RWPE2 (cell line): ENCODE data around the gene MRPL37.

Experiments used
- ATAC-seq: fragments of 200-7000 bp; cut with Tn5 transposase; 3 replicates; pipeline ENCODE4 v1.9.1; 2021; ENCODE audit warnings: low read depth
- DNase-seq: peaks from one replicate; pipeline ENCODE4 v3.0.0-alpha.2; 2020; ENCODE audit warnings: low spot score
- H3K27ac ChIP-seq: fragments of 450-650 bp; 2 replicates; pipeline ENCODE4 v1.5.1; 2017; ENCODE audit warnings: mild to moderate bottlenecking; ENCODE audit not compliant: poor library complexity, severe bottlenecking
- H3K27me3 ChIP-seq: fragments of 250-450 bp; sonication (Bioruptor Pico); 2 replicates; pipeline ENCODE4 v1.5.1; 2021; ENCODE audit warnings: mild to moderate bottlenecking, moderate library complexity; ENCODE audit not compliant: insufficient read depth, poor library complexity, severe bottlenecking
- H3K36me3 ChIP-seq: fragments of 250-450 bp; sonication (Bioruptor Pico); 2 replicates; pipeline ENCODE4 v1.5.1; 2020; ENCODE audit warnings: low read depth, mild to moderate bottlenecking, moderate library complexity
- H3K4me1 ChIP-seq: fragments of 250-450 bp; sonication (Bioruptor Pico); 2 replicates; pipeline ENCODE4 v1.5.1; 2021; ENCODE audit warnings: mild to moderate bottlenecking, moderate library complexity; ENCODE audit not compliant: insufficient read depth, poor library complexity, severe bottlenecking
- H3K4me3 ChIP-seq: fragments of 250-450 bp; sonication (Bioruptor Pico); 2 replicates; pipeline ENCODE4 v1.5.1; 2021; ENCODE audit warnings: mild to moderate bottlenecking, moderate library complexity; ENCODE audit not compliant: severe bottlenecking
- H3K9me3 ChIP-seq: fragments of 250-450 bp; sonication (Bioruptor Pico); 2 replicates; pipeline ENCODE4 v1.5.1; 2021; ENCODE audit warnings: mild to moderate bottlenecking, moderate library complexity; ENCODE audit not compliant: severe bottlenecking
- CTCF ChIP-seq: fragments of 450-650 bp; IDR thresholded peaks from one replicate; pipeline ENCODE4 v1.5.1; 2017; ENCODE audit warnings: mild to moderate bottlenecking, moderate library complexity; ENCODE audit not compliant: poor library complexity, severe bottlenecking

MRPL37 gene

GRCh38 chr1:54212872-54213271 lies 12.9 kb downstream of the MRPL37 start:
- H3K4me3 ChIP-seq = no peak overlapping the region
- H3K4me1 ChIP-seq = no peaks in the 10 kb centered on the region
- no peaks in the 10 kb centered on the region for H3K9me3 ChIP-seq
- ATAC-seq (no peak; the same call in 2 of the 3 replicates), DNase-seq (no peak)
- no peak for TF ChIP-seq CTCF
- no peak overlapping the region for H3K27ac ChIP-seq
- no peaks in the 10 kb centered on the region for H3K27me3 ChIP-seq
- peaks cover 89% of the 10 kb centered on the region for H3K36me3 ChIP-seq

GRCh38 chr1:54215523-54215922 lies 15.6 kb downstream of the MRPL37 start:
- H3K4me3 ChIP-seq = no peak overlapping the region
- no peak overlapping the region for H3K27ac ChIP-seq
- no peaks in the 10 kb centered on the region for H3K27me3 ChIP-seq
- peaks cover 81% of the 10 kb centered on the region for H3K36me3 ChIP-seq
- no peak for TF ChIP-seq CTCF
- H3K4me1 ChIP-seq = no peaks in the 10 kb centered on the region
- DNase-seq (no peak), ATAC-seq (no peak)
- no peaks in the 10 kb centered on the region for H3K9me3 ChIP-seq

- Histone ChIP-seq H3K4me1 (no peaks in the 10 kb centered on the region), H3K27me3 (no peaks in the 10 kb centered on the region), H3K27ac (peak overlapping the region; percentile 3), H3K36me3 (peaks cover 47% of the 10 kb centered on the region), H3K4me3 (no peak overlapping the region), H3K9me3 (no peaks in the 10 kb centered on the region)
- ATAC-seq (no peak), DNase-seq (no peak)
- TF ChIP-seq CTCF = no peak
Measured at GRCh38 chr1:54218883-54219687, 19.1 kb downstream of the MRPL37 start.

GRCh38 chr1:54219688-54220003 lies 19.7 kb downstream of the MRPL37 start:
- Histone ChIP-seq H3K4me1 (no peaks in the 10 kb centered on the region), H3K27me3 (no peaks in the 10 kb centered on the region), H3K9me3 (no peaks in the 10 kb centered on the region), H3K4me3 (no peak overlapping the region), H3K36me3 (peaks cover 41% of the 10 kb centered on the region), H3K27ac (peak overlapping the region; percentile 3)
- ATAC-seq = no peak
- no peak for TF ChIP-seq CTCF
- no peak for DNase-seq
